IPS-20b (cell line): Measurements from ENCODE around the gene GPR135.

Experiments
- H3K27ac ChIP-seq: one replicate; pipeline ENCODE4 v1.5.1; 2013; ENCODE audit warnings: low read length
- H3K27me3 ChIP-seq: 2 replicates; pipeline ENCODE4 v1.6.1; 2013; ENCODE audit warnings: mild to moderate bottlenecking, low read length, inconsistent platforms; ENCODE audit not compliant: insufficient read depth
- H3K36me3 ChIP-seq: 2 replicates; pipeline ENCODE4 v1.6.1; 2013; ENCODE audit warnings: low read depth, mild to moderate bottlenecking, inconsistent platforms, low read length, moderate library complexity; ENCODE audit not compliant: insufficient read depth
- H3K4me1 ChIP-seq: 2 replicates; pipeline ENCODE4 v1.6.1; 2013; ENCODE audit warnings: mild to moderate bottlenecking, control low read depth, inconsistent platforms, low read length, moderate library complexity; ENCODE audit not compliant: insufficient read depth
- H3K4me3 ChIP-seq: 2 replicates; pipeline ENCODE4 v1.5.1; 2013; ENCODE audit warnings: mild to moderate bottlenecking, low read length, inconsistent platforms
- H3K9ac ChIP-seq: 2 replicates; pipeline ENCODE4 v1.6.1; 2013; ENCODE audit warnings: low read depth, mild to moderate bottlenecking, inconsistent platforms, low read length, moderate library complexity
- H3K9me3 ChIP-seq: 2 replicates; pipeline ENCODE4 v1.6.1; 2013; ENCODE audit warnings: mild to moderate bottlenecking, low read depth, low read length, inconsistent platforms; ENCODE audit not compliant: insufficient read depth

Gene GPR135

DNA sequence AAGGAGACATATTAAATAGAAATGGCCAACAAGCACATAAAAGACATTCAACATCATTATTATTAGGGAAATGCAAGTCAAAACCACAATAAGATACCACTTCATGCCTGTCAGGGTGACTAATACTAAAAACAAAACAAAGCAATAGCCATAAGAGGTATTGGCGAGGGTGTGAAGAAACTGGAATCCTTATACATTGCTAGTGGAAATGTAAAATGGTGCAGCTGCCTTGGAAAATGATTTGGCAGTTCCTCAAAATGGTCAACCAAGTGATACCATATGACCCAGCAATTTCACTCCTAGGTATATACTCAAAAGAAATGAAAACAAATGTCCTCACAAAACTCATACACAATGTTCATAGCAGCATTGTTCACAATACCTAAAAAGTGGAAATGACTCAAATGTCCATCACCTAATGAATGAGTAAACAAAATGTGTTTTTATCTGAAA, 27.0 kb downstream of the GPR135 start:
- no peaks in the 10 kb centered on the region for H3K27me3 ChIP-seq
- H3K27ac ChIP-seq = no peak overlapping the region
- H3K36me3 ChIP-seq = no peaks in the 10 kb centered on the region
- H3K9me3 ChIP-seq = no peaks in the 10 kb centered on the region
- no peak overlapping the region for H3K4me3 ChIP-seq
- H3K9ac ChIP-seq = no peak overlapping the region
- H3K4me1 ChIP-seq = no peaks in the 10 kb centered on the region; the same call in 1 of the 2 replicates

DNA sequence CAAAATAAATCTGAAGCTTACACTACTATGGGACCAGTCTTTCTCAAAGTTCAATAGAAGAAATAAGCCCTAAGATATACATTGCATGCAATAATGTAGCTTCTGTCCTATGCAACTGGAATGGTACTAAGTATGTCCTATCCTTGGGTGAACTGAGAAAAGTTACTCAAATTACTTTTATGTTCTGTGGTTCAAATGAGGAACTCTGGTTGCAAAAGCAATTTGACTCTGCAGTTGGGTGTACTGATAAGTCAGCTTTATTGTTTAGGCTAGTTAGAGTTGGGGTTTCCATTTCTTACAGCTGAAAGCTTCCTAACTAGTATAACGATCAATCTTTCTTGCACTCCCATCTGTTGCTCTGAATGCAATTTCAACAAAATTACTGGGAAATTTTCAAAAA, 29.2 kb downstream of the GPR135 start:
- H3K9ac ChIP-seq = no peak overlapping the region
- no peak overlapping the region for H3K27ac ChIP-seq
- no peaks in the 10 kb centered on the region for H3K36me3 ChIP-seq
- no peaks in the 10 kb centered on the region; the same call in 1 of the 2 replicates for H3K4me1 ChIP-seq
- no peak overlapping the region for H3K4me3 ChIP-seq
- H3K9me3 ChIP-seq = no peaks in the 10 kb centered on the region
- H3K27me3 ChIP-seq = no peaks in the 10 kb centered on the region

DNA sequence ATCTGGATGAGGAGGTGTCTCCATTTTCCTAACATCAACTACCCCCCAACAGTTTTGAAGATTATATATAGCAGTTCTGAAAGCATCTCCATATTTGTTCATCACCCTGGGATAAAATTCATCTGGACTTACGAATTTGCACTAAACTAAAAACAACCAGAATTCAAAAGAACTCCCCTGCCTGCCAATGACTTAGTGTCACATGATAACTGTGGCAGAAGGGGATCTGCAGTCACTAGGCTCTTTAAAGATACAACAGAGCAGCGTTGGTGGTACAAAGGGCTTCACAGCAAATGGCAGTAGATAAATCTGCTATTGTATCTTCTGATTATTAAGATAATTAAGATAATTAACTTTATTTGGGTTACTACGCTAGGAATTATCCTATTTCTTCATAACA, 30.1 kb downstream of the GPR135 start:
- no peaks in the 10 kb centered on the region for H3K27me3 ChIP-seq
- H3K9ac ChIP-seq = no peak overlapping the region
- no peaks in the 10 kb centered on the region for H3K36me3 ChIP-seq
- no peak overlapping the region for H3K4me3 ChIP-seq
- no peak overlapping the region for H3K27ac ChIP-seq
- H3K4me1 ChIP-seq = no peaks in the 10 kb centered on the region; the same call in 1 of the 2 replicates
- no peaks in the 10 kb centered on the region for H3K9me3 ChIP-seq

DNA sequence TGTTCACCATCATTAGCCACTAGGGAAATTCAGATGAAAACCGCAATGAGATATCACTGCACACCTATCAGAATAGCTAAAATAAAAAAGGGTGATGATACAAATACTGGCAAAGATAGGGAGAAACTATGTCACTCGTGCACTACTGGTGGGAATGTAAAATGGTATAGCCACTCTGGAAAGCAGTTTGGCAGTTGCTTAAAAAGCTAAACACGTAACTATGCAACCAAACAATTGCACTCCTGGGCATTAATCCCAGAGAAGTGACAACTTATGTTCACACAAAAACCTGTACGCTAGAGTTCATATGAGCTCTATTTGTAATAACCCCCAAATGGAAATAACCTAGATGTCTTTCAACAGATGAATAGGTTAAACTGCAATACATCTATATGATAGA, 35.4 kb downstream of the GPR135 start:
- Histone ChIP-seq H3K4me1 (no peaks in the 10 kb centered on the region; the same call in 1 of the 2 replicates), H3K27ac (no peak overlapping the region), H3K9ac (no peak overlapping the region), H3K4me3 (no peak overlapping the region), H3K9me3 (no peaks in the 10 kb centered on the region), H3K36me3 (no peaks in the 10 kb centered on the region), H3K27me3 (no peaks in the 10 kb centered on the region)

DNA sequence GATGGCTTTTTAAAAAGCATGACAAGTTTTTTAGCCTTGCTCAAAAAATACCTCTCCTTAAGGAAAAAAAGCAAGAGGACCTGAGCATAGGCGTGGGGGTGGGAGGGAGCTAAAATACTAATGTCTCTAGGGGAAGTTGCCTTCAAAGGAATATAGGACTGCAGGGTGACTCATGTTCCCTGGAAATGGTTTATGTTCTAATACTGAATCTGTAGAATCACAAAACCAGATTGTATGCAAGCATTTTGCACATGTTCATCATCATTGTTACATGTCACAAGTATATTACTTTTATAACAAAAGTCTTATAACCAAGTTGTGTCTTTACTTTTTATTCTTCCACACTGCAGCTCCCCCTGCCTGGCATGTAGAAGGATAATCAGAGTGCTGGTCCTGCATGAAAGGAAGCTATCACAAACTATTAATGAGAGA, 36.6 kb downstream of the GPR135 start:
- no peaks in the 10 kb centered on the region for H3K9me3 ChIP-seq
- H3K27ac ChIP-seq = no peak overlapping the region
- no peaks in the 10 kb centered on the region for H3K36me3 ChIP-seq
- H3K4me3 ChIP-seq = no peak overlapping the region
- H3K4me1 ChIP-seq = no peaks in the 10 kb centered on the region; the same call in 1 of the 2 replicates
- no peak overlapping the region for H3K9ac ChIP-seq
- no peaks in the 10 kb centered on the region for H3K27me3 ChIP-seq

DNA sequence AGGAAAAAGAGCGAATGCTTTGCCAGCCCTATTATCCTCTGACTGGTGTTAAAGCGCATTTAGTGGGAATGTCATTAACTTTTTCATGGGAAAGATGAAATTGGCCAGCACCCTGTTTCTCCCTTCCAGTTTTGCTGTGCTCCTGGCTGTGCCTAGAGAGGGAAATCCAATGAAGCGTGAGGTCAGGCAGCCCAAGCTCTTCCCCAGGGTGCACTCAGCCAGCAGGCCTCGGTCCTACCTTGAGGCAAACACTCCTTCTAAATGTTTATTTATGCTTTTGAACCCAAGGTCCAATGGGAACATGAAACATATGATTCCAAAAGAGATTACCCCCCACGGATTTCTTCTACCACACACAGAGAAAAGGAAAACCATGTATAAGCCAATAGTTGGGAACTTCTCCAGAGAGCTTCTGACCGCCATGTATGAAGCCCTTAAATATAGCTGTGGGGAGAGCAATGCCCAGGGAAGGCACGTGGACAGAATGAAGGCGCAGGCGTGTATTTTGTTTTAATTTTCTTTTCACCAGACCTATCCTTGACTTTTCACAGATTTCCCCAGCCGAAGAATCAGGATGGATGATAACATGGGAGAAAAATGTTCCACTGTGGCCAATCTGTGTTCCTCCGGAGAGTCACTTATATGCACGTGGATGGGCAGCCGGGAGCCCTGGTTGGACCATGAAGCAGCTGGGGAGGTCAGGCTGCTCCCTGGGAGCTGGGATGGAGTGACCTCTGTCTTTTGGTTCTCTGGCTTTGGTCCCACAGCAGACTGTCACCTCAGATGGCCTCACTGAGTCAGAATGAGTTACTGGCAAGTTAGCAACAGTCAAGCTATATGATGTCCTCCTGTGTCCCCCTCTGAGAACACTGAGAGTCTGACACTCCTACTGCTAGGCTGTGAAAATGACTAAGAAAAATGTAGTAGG, 37.3 kb downstream of the GPR135 start:
- H3K9me3 ChIP-seq = no peaks in the 10 kb centered on the region
- H3K9ac ChIP-seq = no peak overlapping the region
- no peak overlapping the region for H3K4me3 ChIP-seq
- no peaks in the 10 kb centered on the region for H3K36me3 ChIP-seq
- H3K27me3 ChIP-seq = no peaks in the 10 kb centered on the region
- no peak overlapping the region for H3K27ac ChIP-seq
- no peaks in the 10 kb centered on the region for H3K4me1 ChIP-seq

DNA sequence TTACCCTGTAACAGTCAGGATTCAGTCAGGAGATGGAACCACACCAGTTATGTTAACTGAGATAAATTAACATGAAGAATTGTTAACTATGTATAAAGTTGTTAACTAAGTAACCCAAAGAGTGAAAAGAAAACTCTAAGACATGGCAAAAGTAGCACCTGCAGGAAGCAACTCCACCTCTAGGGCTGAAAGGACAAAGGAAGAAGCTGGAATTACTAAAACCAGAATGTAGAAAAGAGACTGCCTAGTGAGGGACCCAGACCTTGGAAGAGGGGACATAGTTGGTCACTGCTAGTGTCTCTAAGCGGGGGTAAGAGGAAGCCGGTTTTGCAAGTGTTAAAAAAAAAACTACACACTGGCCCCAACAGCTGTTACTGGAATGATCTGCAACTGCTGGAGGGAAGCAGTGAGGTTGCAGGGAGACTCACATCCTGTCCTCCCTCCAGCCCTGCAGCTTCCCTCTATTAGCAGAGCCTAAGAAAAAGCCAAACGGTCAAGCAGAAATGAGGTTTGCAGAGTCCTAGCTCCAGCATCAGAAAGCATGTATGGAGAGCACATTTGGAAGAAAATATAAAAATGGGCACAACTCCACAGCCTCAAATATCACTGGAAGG, 39.8 kb downstream of the GPR135 start:
- H3K27me3 ChIP-seq = no peaks in the 10 kb centered on the region
- no peaks in the 10 kb centered on the region for H3K36me3 ChIP-seq
- H3K9me3 ChIP-seq = no peaks in the 10 kb centered on the region
- no peak overlapping the region for H3K9ac ChIP-seq
- no peak overlapping the region for H3K4me3 ChIP-seq
- no peak overlapping the region for H3K27ac ChIP-seq
- H3K4me1 ChIP-seq = no peaks in the 10 kb centered on the region

DNA sequence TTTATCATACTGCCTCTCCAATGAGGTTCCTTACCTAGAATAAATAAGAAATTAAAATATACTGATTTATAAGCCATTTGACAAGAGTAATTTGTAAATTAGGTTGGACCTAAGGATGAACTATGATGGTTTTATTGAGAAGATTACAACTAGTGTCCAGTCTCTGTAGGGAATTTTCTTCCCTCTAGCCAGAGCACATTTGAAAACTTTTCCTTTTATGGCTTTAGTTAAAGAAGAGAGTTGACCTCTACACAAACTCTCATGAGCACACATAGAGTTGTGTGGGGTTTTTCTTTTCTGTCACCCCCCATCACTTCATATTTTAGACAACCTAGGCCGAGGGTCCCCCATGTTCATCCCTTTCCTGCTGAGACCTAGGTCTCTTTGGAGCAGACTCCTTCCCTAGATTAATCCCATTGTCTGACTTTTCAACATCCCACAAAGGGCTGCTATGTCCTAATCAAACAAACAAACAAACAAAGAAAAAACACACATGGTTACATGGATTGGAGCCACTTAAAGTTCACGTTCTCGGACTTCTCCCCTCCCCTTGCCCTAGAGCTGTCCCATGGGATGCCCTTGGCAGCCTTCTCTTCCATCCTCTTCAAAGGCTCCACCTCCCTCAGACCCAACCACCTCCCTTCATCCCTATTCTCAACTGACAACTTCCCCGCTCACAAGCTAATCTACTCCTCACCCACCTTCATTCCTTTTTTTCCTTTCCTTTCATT, 40.7 kb downstream of the GPR135 start:
- H3K9me3 ChIP-seq = no peaks in the 10 kb centered on the region
- no peaks in the 10 kb centered on the region for H3K4me1 ChIP-seq
- H3K27ac ChIP-seq = no peak overlapping the region
- H3K9ac ChIP-seq = no peak overlapping the region
- H3K27me3 ChIP-seq = no peaks in the 10 kb centered on the region
- no peak overlapping the region for H3K4me3 ChIP-seq
- no peaks in the 10 kb centered on the region for H3K36me3 ChIP-seq

DNA sequence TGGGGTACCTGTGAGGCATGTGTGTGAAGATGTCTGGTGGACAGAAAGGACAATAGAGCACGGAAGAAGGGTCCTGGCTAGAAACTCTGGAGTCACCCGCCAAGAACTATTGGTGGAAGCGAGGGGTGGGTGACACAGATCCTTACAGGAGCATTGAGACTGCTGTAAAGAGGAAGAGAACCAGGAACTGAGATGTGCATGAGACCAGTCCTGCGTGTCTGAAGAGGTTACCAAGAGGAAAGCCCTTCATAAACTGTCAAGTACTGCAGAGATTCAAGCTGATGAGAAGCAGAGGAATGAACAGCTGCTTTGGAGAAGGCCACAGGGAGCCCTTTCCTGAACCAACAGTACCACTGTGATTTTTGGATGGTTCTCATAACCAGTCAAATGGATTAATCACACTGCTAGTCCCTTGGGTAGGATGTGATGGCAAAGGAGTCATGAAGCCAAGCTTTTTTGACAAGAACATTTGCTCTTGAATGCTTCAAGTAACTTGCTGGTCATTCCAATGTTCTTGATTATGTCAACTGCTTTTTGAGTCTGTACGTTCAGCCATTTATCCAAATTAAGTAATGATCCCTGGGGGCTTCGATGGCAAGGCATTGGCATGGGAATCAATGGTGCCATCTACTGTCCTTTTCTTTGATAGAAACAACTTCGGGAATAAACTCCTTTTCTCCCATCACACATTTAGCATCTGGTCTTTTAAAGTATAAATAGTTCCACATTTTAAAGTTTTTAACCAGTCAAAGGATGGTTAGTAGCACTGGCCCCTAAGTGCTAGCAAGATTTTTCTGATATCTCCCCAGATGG, 42.9 kb downstream of the GPR135 start:
- Histone ChIP-seq H3K9me3 (no peaks in the 10 kb centered on the region), H3K27me3 (no peaks in the 10 kb centered on the region), H3K4me1 (no peaks in the 10 kb centered on the region), H3K36me3 (no peaks in the 10 kb centered on the region), H3K9ac (no peak overlapping the region), H3K27ac (no peak overlapping the region), H3K4me3 (no peak overlapping the region)

DNA sequence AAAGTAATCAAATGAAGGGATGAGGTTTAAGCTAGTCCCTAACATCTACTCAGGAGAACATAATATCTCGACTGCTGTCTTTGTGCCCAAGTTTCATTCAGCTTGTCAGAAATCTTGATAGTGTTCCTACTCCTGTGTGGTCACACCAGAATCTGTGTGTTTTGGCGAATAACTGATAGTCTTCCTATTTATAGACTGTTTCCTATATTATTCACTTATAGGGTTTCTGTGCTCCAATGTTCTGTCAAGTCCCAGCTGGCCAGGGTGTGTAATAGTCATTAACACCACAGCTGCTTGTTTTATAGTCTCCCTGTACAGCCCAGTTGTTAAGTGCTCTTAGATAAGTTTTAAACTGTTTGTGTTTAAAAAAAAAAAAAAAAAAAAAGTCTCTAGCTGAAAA, 45.9 kb downstream of the GPR135 start:
- H3K36me3 ChIP-seq = no peaks in the 10 kb centered on the region
- H3K4me3 ChIP-seq = no peak overlapping the region
- no peak overlapping the region for H3K27ac ChIP-seq
- H3K4me1 ChIP-seq = no peaks in the 10 kb centered on the region
- H3K9me3 ChIP-seq = no peaks in the 10 kb centered on the region
- no peaks in the 10 kb centered on the region for H3K27me3 ChIP-seq
- no peak overlapping the region for H3K9ac ChIP-seq

DNA sequence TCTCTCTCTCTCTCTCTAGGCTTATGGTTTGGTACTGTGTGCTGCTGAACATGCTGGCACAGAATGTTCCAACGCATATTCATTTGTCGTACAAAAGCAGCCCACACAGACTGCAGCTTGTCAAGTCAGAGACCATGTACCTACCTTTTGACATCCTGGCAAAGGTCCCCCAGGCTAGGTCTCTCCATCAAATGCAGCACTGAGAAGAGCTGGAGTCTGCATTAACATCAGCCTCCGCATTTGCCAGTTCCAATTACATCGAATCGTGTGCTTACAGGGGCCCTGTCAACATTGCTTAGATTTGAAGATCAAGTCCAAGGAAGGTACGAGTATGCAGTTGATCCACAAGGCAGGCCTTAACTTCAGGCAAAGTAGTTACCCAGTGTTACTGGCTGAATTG, 47.9 kb downstream of the GPR135 start:
- no peaks in the 10 kb centered on the region for H3K27me3 ChIP-seq
- H3K36me3 ChIP-seq = no peaks in the 10 kb centered on the region
- H3K4me3 ChIP-seq = no peak overlapping the region
- H3K27ac ChIP-seq = no peak overlapping the region
- H3K4me1 ChIP-seq = no peaks in the 10 kb centered on the region
- no peak overlapping the region for H3K9ac ChIP-seq
- no peaks in the 10 kb centered on the region for H3K9me3 ChIP-seq
